COLO668 (cell line): ENCODE data around the gene SPOP.

Experiments used
- DNase-seq: peaks from one replicate; lab custom pipeline; 2025; ENCODE audit not compliant: unreplicated experiment; lab: John Stamatoyannopoulos, UW

Gene SPOP

GRCh38 chr17:49588726-49589576, 88.9 kb downstream of the SPOP start:
- DNase-seq: no peak

GRCh38 chr17:49588312-49588711, 89.6 kb downstream of the SPOP start:
- no peak for DNase-seq

DNA sequence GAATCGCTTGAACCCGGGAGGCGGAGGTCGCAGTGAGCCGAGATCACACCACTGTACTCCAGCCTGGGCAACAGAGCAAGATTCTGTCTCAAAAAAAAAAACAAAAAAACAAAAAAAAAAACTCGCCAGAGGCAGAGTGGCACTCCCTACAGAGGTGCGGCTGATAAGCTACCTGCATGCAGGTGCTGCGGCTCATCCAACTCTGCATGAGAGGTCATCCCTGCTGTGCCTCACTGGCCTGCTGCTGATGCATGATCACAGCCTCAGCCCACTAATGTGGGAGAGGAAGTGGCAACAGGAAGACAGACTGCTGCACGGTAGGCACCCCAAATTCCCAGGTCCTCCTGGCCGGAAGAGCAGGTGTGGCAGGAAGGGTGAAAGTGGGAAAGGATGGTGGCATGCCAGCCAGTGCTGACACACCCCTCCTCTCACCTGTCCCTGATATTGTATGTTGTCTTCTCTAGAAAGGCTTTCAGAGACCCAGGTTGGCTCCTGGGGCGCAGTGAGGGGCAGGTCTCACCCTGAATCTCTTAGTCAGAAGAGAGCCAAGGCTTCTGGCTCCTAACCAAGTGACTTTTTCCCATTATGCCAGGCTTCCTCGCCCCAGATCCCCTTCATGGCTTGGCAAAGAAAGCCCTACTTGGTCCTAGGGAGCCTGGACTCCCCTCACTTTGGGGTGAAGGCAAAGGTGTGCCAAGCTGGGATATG, 90.4 kb downstream of the SPOP start:
- no peak for DNase-seq

- DNase-seq: no peak
Observed at GRCh38 chr17:49585422-49586027, 92.4 kb downstream of the SPOP start.

GRCh38 chr17:49583889-49584288, 94.0 kb downstream of the SPOP start:
- DNase-seq: no peak

- DNase-seq: no peak
Observed at GRCh38 chr17:49583226-49583625, 94.7 kb downstream of the SPOP start.

GRCh38 chr17:49582789-49583188, 95.1 kb downstream of the SPOP start:
- DNase-seq: no peak

GRCh38 chr17:49582055-49582722, 95.7 kb downstream of the SPOP start:
- DNase-seq: no peak

GRCh38 chr17:49581648-49581998, 96.3 kb downstream of the SPOP start:
- no peak for DNase-seq

GRCh38 chr17:49580981-49581647, 96.8 kb downstream of the SPOP start:
- no peak for DNase-seq

GRCh38 chr17:49580055-49580721, 97.7 kb downstream of the SPOP start:
- DNase-seq: no peak

- DNase-seq: no peak
Observed at GRCh38 chr17:49579522-49579921, 98.4 kb downstream of the SPOP start.

GRCh38 chr17:49578952-49579500, 98.9 kb downstream of the SPOP start:
- no peak for DNase-seq

GRCh38 chr17:49578414-49578813, 99.5 kb downstream of the SPOP start:
- no peak for DNase-seq

DNA sequence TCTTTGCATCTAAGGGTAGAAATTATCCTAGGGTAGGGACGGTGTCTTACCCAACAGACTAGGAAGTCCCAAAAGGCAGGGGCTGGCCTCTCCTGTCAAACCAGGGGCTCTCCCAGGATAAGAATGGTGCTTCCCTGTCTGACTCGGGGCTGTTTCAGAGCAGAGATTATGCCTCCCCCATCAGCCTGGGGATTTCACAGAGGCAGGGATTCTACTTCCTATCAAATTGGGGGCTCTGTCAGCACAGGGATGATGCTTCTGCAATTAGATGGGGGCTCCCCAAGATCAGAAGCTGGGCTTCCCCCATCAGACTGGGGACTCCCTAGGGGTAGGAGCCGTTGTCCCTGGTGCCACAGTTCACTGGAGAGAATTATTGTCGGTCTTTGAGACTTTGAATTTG, 99.9 kb downstream of the SPOP start:
- DNase-seq: no peak

DNA sequence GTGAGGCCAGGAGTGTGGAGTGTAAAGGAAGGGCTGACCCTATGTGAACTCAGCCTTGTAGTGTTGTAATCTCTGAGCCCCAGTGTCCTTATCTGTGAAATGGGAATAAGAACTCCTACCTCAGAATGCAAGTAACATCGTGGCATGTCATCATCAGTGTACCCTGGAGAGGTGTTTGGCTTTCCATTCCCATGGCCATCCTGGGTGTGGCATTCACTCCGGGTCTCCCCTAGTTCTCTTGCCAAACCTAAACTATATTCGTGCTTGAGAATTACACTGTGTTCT, 100.3 kb downstream of the SPOP start:
- no peak for DNase-seq

- no peak for DNase-seq
Observed at GRCh38 chr17:49576917-49577649, 100.8 kb downstream of the SPOP start.

DNA sequence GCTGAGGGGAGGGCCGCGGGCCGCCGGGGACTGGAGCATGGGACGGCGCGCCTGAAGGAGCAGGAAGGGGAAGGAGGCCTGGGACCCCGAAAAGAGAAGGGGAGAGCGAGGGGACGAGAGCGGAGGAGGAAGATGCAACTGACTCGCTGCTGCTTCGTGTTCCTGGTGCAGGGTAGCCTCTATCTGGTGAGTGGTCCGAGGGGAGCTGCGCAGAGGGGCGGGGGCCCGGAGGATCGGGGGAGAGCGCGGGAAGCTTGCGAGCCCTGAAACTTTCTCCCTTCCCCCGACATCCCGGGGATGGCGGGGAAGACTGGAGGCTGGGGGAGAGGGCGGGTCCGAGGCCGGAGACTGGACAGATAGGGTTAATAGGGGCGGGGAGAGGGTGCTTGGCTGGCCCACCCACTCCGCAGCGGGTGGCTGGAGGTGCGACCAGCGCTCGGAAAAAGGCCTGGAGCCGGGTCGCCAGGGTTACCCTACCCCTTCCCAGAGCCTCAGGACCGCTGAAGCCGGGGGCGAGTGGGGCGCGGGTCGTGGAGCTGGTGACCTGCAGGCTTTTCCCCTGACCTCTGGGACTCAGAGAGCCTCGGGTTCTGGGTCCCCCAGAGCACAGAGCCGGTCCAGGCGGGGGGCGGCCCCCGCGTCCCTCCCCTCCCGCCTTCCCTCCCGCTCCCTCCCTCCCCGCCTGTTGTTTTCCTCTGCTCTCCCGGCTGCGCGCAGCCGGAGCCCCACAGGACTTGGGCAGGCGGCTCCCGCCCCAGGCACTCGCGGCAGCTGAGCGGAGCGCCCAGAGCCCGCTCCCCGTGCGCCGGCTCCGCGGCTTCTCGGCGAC, 101.6 kb downstream of the SPOP start:
- peak; percentile 30 for DNase-seq

DNA sequence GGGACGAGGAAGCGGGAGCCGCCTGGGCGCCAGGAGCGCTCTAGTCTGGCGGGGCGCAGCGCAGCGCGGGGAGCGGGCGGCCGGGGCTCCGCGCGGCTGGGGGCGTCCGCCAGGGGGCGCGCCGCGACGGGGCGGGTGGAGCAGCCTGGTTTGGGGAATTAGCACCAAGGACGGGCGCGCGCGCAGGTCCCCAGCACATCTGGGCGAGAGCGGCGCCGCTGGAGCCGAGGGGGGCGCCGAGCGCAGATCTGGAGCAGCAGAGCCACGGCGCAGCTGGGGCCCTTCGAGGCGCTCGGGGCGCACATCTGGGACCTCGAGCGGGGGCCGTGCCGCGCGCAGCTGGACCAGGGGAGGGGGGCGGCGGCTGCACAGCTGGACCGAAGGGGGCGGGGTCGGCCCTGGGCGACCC, 102.2 kb downstream of the SPOP start, which contains the start of gene NXPH3:
TSS of gene NXPH3 (plus strand) at position 193 of the 409 bp plus-strand sequence. CDS start 349 bp downstream, outside the sequence.
- peak; percentile 48 for DNase-seq
